K562 (cell line): ENCODE results near the gene CCDC117. TPM values are rescaled to one million over a fixed set of nuclear protein-coding genes. Genes with fewer than 3 reads are reported as not detected.

Source experiments
- ATAC-seq: fragments of 200-7000 bp; cut with Tn5 transposase; 3 replicates; pipeline ENCODE4 v1.9.1; 2020; ENCODE audit warnings: moderate library complexity
- BruUV-seq: library from RNA; stranded (reverse); fragments of 400-500 nt; replicated peaks from 2 replicates; lab custom pipeline; 2021; lab: Mats Ljungman, UMichigan
- CTCF ChIA-PET: fragments of 300-600 bp; formaldehyde crosslinking; extraction: SDS; loops from one replicate; lab custom pipeline; 2021; ENCODE audit warnings: low intra/inter-chr PET ratio; lab: Yijun Ruan, JAX
- POLR2A ChIA-PET: fragments of 300-600, 350-650 bp; sonication (Branson Sonifier 250); formaldehyde crosslinking; extraction: SDS; loops from one replicate; lab custom pipeline; 2021; ENCODE audit warnings: antibody characterized with exemption, inconsistent platforms; lab: Yijun Ruan, JAX
- DNase-seq, 4 experiments: peaks; one replicate each; pipeline versions ENCODE4 v3.0.0 to v3.0.0-alpha.2; 2011 to 2018; ENCODE audit warnings: low spot score in 3 of 4, mixed read lengths in 3 of 4; ENCODE audit errors: extremely low read depth in 1 of 4
- FAIRE-seq: peaks from 2 replicates; lab custom pipeline; 2011; peaks lifted over from hg19 to GRCh38; lab: Jason Lieb, UNC
- H2AFZ ChIP-seq: 2 replicates; pipeline ENCODE4 v1.6.0; 2011; ENCODE audit warnings: low read depth, low read length, control low read depth, inconsistent platforms
- H3K27ac ChIP-seq: fragments of 200-600 bp; 3 replicates; pipeline ENCODE4 v1.8.0; 2011; ENCODE audit warnings: low read depth, mild to moderate bottlenecking, control low read depth, inconsistent platforms, low read length, moderate library complexity, mixed read lengths; ENCODE audit errors: extremely low read depth
- H3K27me3 ChIP-seq, 2 experiments: fragments of 300-600 bp in 1 of 2; 2 replicates in 1 of 2; 3 replicates in 1 of 2; pipeline versions ENCODE4 v1.6.0 to v1.8.0; 2011; ENCODE audit warnings: inconsistent platforms in 2 of 2, low read length in 2 of 2, mild to moderate bottlenecking in 1 of 2, mixed read lengths in 1 of 2, moderate library complexity in 1 of 2; ENCODE audit not compliant: control insufficient read depth in 2 of 2, insufficient read depth in 2 of 2
- H3K36me3 ChIP-seq: fragments of 300-600 bp; 3 replicates; pipeline ENCODE4 v1.8.0; 2011; ENCODE audit warnings: mild to moderate bottlenecking, low read length, inconsistent platforms; ENCODE audit not compliant: control insufficient read depth, insufficient read depth
- H3K4me1 ChIP-seq, 2 experiments: fragments of 200-600 bp in 1 of 2; replicated peaks in 1 of 2; 2 replicates in 1 of 2; 3 replicates in 1 of 2; pipeline versions ENCODE4 v1.5.1 to v1.8.0; 2011; ENCODE audit warnings: inconsistent platforms in 2 of 2, low read length in 2 of 2, mild to moderate bottlenecking in 1 of 2, mixed read lengths in 1 of 2, moderate library complexity in 1 of 2; ENCODE audit not compliant: control insufficient read depth in 2 of 2, insufficient read depth in 2 of 2
- H3K4me2 ChIP-seq: 2 replicates; pipeline ENCODE4 v1.6.1; 2011; ENCODE audit warnings: low read length, control low read depth, inconsistent platforms, mixed read lengths; ENCODE audit not compliant: insufficient read depth
- H3K4me3 ChIP-seq: fragments of 200-600 bp; sonication (generic), shearing (Covaris generic); 2 replicates; pipeline ENCODE4 v1.5.1; 2016; ENCODE audit warnings: control low read depth, inconsistent platforms
- H3K79me2 ChIP-seq: fragments of 200-600 bp; 3 replicates; pipeline ENCODE4 v1.8.0; 2011; ENCODE audit warnings: low read length, inconsistent platforms; ENCODE audit not compliant: control insufficient read depth, insufficient read depth
- H3K9ac ChIP-seq, 2 experiments: 2 replicates each; pipeline versions ENCODE4 v1.6.0 to v1.6.1; 2011; ENCODE audit warnings: low read depth in 2 of 2, low read length in 2 of 2, control low read depth in 1 of 2, inconsistent platforms in 1 of 2, mild to moderate bottlenecking in 1 of 2, mixed read lengths in 1 of 2; ENCODE audit not compliant: insufficient read depth in 1 of 2
- H3K9me1 ChIP-seq: one replicate; pipeline ENCODE4 v1.6.0; 2011; ENCODE audit warnings: inconsistent platforms, mild to moderate bottlenecking, low read length, moderate library complexity; ENCODE audit not compliant: control insufficient read depth, insufficient read depth
- H3K9me3 ChIP-seq: replicated peaks from 2 replicates; pipeline ENCODE4 v1.5.1; 2011; ENCODE audit warnings: low read depth, low read length, inconsistent platforms; ENCODE audit not compliant: control insufficient read depth, insufficient read depth
- H4K20me1 ChIP-seq: replicated peaks from 2 replicates; pipeline ENCODE4 v1.6.1; 2011; ENCODE audit warnings: low read length, inconsistent platforms, mixed read lengths; ENCODE audit not compliant: control insufficient read depth, insufficient read depth
- ARID1B ChIP-seq: fragments of 450-650 bp; IDR thresholded peaks from 2 replicates; pipeline ENCODE4 v1.6.1; 2016; ENCODE audit warnings: antibody characterized with exemption, mild to moderate bottlenecking, inconsistent platforms
- CBFA2T3 ChIP-seq: fragments of 450-650 bp; IDR thresholded peaks from 2 replicates; pipeline ENCODE4 v1.6.1; 2017
- DPF2 ChIP-seq: fragments of 450-650 bp; IDR thresholded peaks from 2 replicates; pipeline ENCODE4 v1.6.1; 2016
- HMBOX1 ChIP-seq: sonication (generic); IDR thresholded peaks from 2 replicates; pipeline ENCODE4 v1.6.1; 2016
- HSF4 ChIP-seq: fragments of 250-450 bp; sonication (Bioruptor Pico); IDR thresholded peaks from 2 replicates; pipeline ENCODE4 v2.1.2; 2022; ENCODE audit warnings: mild to moderate bottlenecking, moderate library complexity, borderline replicate concordance
- JUND ChIP-seq, 2 experiments: IDR thresholded peaks; 2 replicates in 1 of 2; 3 replicates in 1 of 2; pipeline ENCODE4 v1.6.1; 2011; ENCODE audit warnings: borderline replicate concordance in 2 of 2, low read depth in 2 of 2, low read length in 2 of 2, improper control_type of control experiment in 1 of 2, missing biosample characterization in 1 of 2, missing genetic modification characterization in 1 of 2, missing genetic modification reagents in 1 of 2
- MAFF ChIP-seq: IDR thresholded peaks from 2 replicates; pipeline ENCODE4 v1.6.1; 2012; ENCODE audit warnings: low read length, improper control_type of control experiment
- MAFG ChIP-seq: fragments of 450-650 bp; conservative IDR thresholded peaks from 2 replicates; pipeline ENCODE4 v1.6.1; 2016; ENCODE audit warnings: missing genetic modification characterization, missing compliant biosample characterization
- MAFK ChIP-seq: IDR thresholded peaks from 2 replicates; pipeline ENCODE4 v1.6.1; 2011; ENCODE audit warnings: low read length, improper control_type of control experiment
- RAD21 ChIP-seq, 2 experiments: fragments of 250-450 bp in 1 of 2; fragments of 450-650 bp in 1 of 2; sonication (Bioruptor Pico) in 1 of 2; formaldehyde crosslinking in 1 of 2; IDR thresholded peaks in 1 of 2; conservative IDR thresholded peaks in 1 of 2; 2 replicates each; pipeline versions ENCODE4 v1.4.0 to v1.8.0; 2020 to 2022; ENCODE audit warnings: mild to moderate bottlenecking in 2 of 2, moderate library complexity in 1 of 2
- TSHZ1 ChIP-seq: fragments of 250-450 bp; sonication (Bioruptor Pico); IDR thresholded peaks from 2 replicates; pipeline ENCODE4 v1.4.0; 2020; ENCODE audit warnings: mild to moderate bottlenecking, moderate library complexity
- whole genome bisulfite sequencing: fragments of 100-300 bp; shearing (Covaris generic); methylation state at CpG from one replicate; pipeline ENCODE4 v1.1.6; 2016; ENCODE audit warnings: low coverage, mixed read lengths; ENCODE audit not compliant: insufficient coverage; ENCODE audit errors: missing lambda C conversion rate; 5-methylcytosine and 5-hydroxymethylcytosine counted together
- in situ Hi-C: fragments of 300-500 bp; cut with MboI; formaldehyde crosslinking; loops from 4 replicates; pipeline ENCODE4 v1.15.0; 2018; ENCODE audit warnings: inconsistent platforms, mixed read lengths
- intact Hi-C: fragments of 100-400 bp; cut with micrococcal nuclease; formaldehyde crosslinking; loops from 2 replicates; pipeline ENCODE4 v1.14.2; 2022
- polyA plus RNA-seq, 8 experiments: library from polyadenylated mRNA; depleted of rRNA in 4 of 8; stranded (reverse) in 5 of 8; unstranded in 3 of 8; fragments of >200 nt; fragmentation: Nextera tagmentation in 2 of 8; fragmentation: Illumina TruSeq in 1 of 8; extraction: Ambion mirVana in 2 of 8; extraction: Trizol in 1 of 8; gene quantifications; 2 replicates each; pipeline versions ENCODE4 v1.2.1 to v1.2.3, GENCODE V29; 2011 to 2014; ENCODE audit warnings: inconsistent platforms in 1 of 8, missing spikeins in 1 of 8
- total RNA-seq, 7 experiments: library from RNA; depleted of rRNA in 6 of 7; stranded (reverse); fragments of >200 nt in 6 of 7; fragmentation: Illumina TruSeq in 2 of 7; extraction: Trizol in 2 of 7; gene quantifications; 2 replicates each; pipeline versions ENCODE4 v1.2.1 to v1.2.3, GENCODE V29; 2011 to 2021; ENCODE audit warnings: low replicate concordance in 1 of 7
- TF ChIP-seq, protein P1 (sequence below): sonication (generic); formaldehyde crosslinking; IDR thresholded peaks from 2 replicates; pipeline ENCODE4 v1.8.1; 2023; ENCODE audit warnings: mild to moderate bottlenecking, missing genetic modification reagents
- TF ChIP-seq, protein P2 (sequence below): fragments of 250-450 bp; sonication (Bioruptor Pico); IDR thresholded peaks from 2 replicates; pipeline ENCODE4 v1.4.0; 2020

The CCDC117 gene
- total and polyA plus RNA-seq, 9 of the 15 experiments (the other 6 are each of a cell fraction or from before 2014, with no cell fraction given): 5.7 to 23.3 (median 15.8) TPM

DNA sequence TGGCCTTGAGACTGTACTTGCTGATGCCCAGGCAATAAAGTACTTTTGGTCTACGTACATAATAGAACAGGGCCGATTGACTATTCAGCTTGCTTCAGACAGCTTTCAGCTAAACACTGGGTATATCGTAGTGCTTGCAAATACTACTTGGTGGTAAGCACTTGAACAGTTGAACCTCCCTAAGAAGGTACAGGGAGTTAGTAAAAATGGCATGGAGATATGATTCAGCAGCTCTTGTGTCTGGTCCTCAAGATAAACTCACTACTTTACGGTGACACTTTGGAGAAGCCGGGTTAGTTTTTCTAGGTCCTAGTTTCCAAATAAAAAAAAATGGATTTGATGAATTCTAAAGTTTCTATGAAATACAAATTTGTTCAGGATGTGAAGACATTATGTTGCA is 7.3 kb downstream of the CCDC117 start:
- WGBS: 0% methylated on average over 5 of the region's 5 CpGs
- BruUV-seq: no TSS peak
- H4K20me1 ChIP-seq: no peaks in the 10 kb centered on the region
- TF ChIP-seq RAD21 (CRISPR knock-in tag; conservative IDR thresholded peaks at IDR 0.05 in 1 of 2, IDR thresholded peaks at IDR 0.05 in 1 of 2) (no peak), MAFF (peak; percentile 34; the same call in 1 of the 2 replicates), MAFK (peak; percentile 36; the same call in 1 of the 2 replicates), JUND (IDR thresholded peaks at IDR 0.05; ENCODE audit: borderline replicate concordance, low read depth, low read length) (peak; percentile 6; the same call in 1 of the 2 replicates), JUND (tag; IDR thresholded peaks at IDR 0.05; ENCODE audit: borderline replicate concordance, low read depth, low read length) (no peak; the same call in 2 of the 3 replicates), TSHZ1 (CRISPR knock-in tag) (no peak), DPF2 (peak; percentile 69), ARID1B (peak; percentile 76), HMBOX1 (peak; percentile 75), MAFG (tag) (peak; percentile 34; the same call in 1 of the 2 replicates), CBFA2T3 (peak; percentile 62), HSF4 (CRISPR knock-in tag) (no peak)
- TF ChIP-seq, protein P1, sequence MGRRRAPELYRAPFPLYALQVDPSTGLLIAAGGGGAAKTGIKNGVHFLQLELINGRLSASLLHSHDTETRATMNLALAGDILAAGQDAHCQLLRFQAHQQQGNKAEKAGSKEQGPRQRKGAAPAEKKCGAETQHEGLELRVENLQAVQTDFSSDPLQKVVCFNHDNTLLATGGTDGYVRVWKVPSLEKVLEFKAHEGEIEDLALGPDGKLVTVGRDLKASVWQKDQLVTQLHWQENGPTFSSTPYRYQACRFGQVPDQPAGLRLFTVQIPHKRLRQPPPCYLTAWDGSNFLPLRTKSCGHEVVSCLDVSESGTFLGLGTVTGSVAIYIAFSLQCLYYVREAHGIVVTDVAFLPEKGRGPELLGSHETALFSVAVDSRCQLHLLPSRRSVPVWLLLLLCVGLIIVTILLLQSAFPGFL: no peak
- TF ChIP-seq, protein P2, sequence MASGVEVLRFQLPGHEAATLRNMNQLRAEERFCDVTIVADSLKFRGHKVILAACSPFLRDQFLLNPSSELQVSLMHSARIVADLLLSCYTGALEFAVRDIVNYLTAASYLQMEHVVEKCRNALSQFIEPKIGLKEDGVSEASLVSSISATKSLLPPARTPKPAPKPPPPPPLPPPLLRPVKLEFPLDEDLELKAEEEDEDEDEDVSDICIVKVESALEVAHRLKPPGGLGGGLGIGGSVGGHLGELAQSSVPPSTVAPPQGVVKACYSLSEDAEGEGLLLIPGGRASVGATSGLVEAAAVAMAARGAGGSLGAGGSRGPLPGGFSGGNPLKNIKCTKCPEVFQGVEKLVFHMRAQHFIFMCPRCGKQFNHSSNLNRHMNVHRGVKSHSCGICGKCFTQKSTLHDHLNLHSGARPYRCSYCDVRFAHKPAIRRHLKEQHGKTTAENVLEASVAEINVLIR (CRISPR knock-in tag): no peak

More for the DNA sequence above, 7.3 kb downstream of the CCDC117 start:
- peak; percentile 94 for FAIRE-seq
- ChIA-PET POLR2A (interaction anchor here (0.7 to 3.6 kb wide), 4 partner anchors 8 to 20 kb away, joined by 3 to 20 read pairs (median 4); partner anchors contain the start of gene XBP1), CTCF (no interaction called here)
- peak overlapping the region; percentile 68; the same call in 2 of the 3 replicates for H3K27ac ChIP-seq
- peak overlapping the region; percentile 72 for H3K4me2 ChIP-seq
- in situ Hi-C loops (no loop called here), intact Hi-C loops (no loop called here)
- H3K9ac ChIP-seq: peak overlapping the region in 1 of 2 experiments; percentile 57; a peak in 2 of 4 replicates
- H3K79me2 ChIP-seq: peaks cover 39% of the 10 kb centered on the region
- H3K9me1 ChIP-seq: no peaks in the 10 kb centered on the region
- peak overlapping the region; percentile 52; the same call in 1 of the 2 replicates for H2AFZ ChIP-seq
- H3K27me3 ChIP-seq: no peaks in the 10 kb centered on the region
- DNase-seq: peak in 3 of 4 experiments; percentile 19 to 62 (median 62)
- no peak overlapping the region for H3K4me3 ChIP-seq
- H3K4me1 ChIP-seq: peaks cover 3 to 12% of the 10 kb centered on the region in 2 experiments; a peak in 4 of 5 replicates
- H3K9me3 ChIP-seq: no peaks in the 10 kb centered on the region
- ATAC-seq: peak; percentile 93
- H3K36me3 ChIP-seq: peaks cover 62% of the 10 kb centered on the region
